Right kidney (tissue), 1 donor: Measurements from ENCODE around the gene RNF213.

ENCODE experiments used
- DNase-seq: peaks from one replicate; pipeline ENCODE4 v3.0.0-alpha.2; 2016

The RNF213 gene

GRCh38 chr17:80349751-80350150 is 89.1 kb downstream of the RNF213 start:
- DNase-seq = no peak

DNA sequence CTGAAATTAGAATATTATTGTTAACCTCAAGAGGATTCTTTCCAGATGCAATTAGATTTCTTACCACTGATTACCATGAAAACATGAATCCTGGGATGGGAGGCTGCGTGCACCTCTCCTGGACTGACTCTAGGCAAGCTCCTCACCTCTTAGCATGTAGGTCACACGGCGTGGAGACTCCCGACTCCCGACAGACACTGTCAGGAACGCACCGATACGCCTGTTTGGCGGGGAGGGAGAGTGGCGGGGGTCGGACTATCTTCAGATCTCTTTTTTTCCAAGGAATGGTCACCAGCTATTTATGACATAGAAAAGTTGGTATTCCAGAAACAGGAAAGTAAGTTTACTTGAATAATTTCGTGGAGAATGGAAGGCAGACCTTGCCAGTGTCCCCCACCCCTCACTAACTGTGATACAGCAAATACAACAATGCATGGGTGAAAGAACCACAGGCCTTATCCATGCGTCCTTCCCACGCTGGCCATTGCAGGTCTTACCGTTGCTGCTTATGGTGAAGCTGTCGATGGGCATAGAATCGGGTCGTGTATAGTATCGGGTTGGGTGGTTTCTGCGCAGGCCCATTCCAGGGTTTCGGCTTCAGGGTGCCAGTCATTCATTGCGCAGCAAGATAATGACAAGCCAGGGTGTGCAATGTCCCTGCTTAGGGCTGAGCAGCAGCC is 91.7 kb downstream of the RNF213 start:
- no peak for DNase-seq

DNA sequence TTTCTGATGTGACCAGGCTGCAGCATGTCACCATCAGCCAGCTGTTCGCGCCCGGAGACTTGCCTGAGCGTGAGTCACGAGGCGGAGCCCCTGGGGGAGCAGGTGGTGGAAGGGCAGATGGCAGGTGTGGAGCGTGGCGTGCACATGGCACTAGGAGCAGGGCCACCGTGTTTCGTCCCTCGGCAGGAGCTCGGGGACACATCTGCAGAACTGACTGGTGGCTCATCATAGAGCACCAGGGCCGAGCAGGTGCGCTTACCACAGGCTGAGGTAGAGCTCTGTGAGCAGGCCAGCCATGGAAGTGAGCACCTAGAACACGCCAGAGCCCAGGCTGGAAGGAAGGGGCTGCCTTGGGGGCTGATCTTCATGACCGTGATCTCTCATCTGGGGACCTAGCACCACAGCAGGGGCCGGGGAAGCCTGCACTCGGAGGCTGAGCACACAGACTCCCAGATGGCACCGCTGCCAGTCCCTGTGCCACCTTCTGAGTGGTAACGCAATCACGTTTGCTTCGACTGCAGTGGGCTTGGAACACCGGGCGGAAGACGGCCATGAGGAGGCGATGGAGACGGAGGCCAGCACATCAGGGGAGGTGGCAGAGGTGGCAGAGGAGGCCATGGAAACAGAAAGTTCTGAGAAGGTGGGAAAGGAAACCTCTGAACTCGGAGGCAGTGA is 92.5 kb downstream of the RNF213 start:
- DNase-seq = no peak

DNA sequence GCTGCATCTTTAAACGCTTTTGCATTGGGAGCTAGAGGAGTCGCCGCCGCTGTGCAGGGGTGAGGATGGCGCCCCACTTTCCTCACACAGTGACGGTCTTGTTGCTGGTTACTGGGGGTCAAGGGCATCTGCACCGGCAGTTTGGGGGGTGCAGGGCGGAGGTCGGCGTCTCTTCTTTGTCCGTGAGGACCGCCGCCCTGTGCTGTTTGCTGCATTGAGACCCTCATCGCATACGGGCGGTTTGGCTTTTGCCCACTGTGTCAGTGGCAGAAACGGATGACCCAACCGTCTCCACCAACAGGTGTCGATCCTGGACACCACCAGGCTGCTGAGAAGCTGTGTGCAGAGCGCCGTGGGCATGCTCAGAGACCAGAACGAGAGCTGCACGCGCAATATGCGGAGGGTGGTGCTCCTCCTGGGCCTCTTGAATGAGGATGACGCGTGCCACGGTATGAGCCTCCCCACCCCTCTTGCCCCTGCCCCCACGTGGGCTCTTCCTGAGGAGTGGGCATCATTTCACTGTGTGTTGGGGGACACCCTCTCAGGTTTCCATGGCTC is 93.1 kb downstream of the RNF213 start:
- DNase-seq = no peak

DNA sequence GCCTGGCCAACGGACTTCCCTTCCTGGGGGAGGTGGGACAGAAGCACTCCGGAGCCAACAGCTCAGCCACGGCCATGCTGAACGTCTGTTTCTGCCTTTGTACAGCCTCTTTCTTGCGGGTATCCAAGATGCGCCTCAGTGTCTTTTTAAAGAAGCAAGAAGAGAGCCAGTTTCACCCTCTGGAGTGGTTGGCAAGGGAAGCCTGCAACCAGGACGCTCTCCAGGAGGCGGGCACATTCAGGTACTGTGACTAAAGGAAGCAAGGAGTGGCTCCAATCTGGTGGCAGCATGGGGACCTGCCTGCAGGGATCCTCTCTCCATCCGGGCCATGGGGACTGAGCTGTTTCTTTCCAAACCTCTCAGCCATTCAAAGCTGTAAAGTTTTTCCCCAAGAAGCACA is 93.7 kb downstream of the RNF213 start:
- DNase-seq = no peak

- DNase-seq = no peak
Measured at GRCh38 chr17:80356231-80356856, 95.7 kb downstream of the RNF213 start.

DNA sequence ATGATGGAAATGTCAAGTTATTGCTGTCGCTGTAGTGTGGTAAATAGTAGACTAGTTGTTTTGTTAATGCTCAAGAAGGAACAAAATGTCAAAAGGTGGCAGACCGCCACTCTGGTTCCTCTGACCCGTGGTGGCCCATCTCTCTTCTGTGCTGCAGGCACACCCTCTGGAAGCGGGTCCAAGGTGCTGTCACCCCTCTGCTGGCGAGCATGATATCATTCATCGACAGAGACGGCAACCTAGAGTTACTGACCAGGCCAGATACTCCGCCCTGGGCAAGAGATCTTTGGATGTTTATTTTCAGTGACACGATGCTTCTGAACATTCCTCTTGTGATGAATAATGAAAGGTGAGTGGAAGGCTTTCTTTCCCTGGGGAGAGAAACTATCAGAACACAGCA is 97.5 kb downstream of the RNF213 start:
- DNase-seq = no peak

DNA sequence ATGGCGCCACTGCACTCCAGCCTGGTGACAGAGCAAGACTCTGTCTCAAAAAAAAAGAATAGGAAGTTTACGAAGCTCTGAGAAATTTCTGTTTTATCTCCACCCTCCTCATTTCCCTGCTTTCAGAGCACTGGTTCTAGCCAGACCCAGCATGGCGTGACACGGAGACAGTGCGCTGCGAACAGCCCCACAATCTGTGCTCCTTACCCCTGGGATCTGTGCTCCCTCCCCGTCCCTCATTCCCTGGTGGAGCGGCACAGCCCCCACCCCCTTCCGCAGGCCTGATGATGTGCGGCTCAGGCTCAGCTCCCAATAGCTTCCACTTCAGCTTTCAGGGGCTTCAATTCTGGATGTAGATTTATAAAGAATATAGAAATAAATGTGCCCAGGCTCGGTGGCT is 98.2 kb downstream of the RNF213 start:
- no peak for DNase-seq

DNA sequence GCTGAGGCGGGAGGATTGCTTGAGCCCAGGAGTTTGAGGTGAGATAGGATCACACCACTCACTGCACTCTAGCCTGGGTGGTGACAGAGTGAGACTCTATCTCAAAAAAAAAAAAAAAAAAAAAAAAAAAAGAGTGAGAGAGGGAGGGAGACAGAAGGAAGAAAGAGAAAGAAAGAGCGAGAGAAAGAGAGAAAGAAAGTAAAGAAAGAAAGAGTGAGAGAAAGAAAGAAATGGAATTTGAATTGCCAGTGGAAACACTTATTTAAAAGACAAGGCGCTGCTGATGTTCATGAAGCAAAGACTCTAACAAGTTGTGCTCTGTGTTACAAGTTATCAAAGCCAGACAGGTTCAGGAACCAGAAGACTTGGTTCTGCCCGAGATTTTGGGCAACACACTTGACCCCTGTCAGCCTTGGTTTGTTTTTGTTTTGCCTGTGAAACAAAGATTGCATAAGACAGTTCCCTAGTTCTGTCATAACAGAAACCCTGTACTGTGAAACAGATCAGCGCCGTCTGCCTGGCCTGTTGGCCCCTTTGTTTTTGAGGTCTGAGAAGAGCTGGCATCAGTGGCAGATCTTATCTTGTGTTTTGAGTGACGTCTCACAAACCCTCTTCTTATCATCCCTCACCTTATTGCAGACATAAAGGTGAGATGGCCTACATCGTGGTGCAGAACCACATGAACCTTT is 98.9 kb downstream of the RNF213 start:
- DNase-seq = no peak

- DNase-seq = no peak
Measured at GRCh38 chr17:80360396-80360795, 99.7 kb downstream of the RNF213 start.

DNA sequence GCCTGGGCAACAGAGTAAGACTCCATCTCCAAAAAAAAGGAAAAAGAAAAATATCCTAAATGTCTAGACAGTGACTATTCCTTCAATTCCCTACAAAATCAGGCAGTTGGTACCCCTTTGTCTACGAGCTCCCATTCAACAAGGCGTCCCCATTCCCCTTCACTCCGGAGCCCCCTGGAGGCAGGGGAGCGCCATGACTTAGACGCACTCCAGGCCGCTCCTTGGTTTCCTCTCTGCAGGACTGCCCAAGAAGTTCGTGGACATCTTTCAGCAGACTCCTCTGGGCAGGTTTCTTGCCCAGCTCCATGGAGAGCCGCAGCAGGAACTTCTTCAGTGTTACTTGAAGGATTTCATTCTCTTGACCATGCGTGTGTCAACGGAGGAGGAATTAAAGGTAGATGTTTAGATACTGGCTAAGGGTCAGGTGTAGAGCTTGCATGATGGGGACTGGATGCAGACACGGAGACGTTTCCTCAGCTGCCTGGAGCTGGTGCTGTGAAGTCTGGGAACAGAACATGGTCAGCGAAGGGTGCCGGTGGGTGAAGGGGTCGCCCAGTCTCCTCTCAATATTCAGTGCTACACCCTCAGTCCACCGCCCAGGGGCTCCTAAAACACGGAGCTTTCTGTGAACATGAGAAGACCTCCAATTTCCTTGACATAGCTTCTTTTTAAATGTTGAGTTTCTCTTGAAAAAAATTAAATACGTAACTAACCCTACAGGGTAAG is 101.0 kb downstream of the RNF213 start:
- no peak for DNase-seq

DNA sequence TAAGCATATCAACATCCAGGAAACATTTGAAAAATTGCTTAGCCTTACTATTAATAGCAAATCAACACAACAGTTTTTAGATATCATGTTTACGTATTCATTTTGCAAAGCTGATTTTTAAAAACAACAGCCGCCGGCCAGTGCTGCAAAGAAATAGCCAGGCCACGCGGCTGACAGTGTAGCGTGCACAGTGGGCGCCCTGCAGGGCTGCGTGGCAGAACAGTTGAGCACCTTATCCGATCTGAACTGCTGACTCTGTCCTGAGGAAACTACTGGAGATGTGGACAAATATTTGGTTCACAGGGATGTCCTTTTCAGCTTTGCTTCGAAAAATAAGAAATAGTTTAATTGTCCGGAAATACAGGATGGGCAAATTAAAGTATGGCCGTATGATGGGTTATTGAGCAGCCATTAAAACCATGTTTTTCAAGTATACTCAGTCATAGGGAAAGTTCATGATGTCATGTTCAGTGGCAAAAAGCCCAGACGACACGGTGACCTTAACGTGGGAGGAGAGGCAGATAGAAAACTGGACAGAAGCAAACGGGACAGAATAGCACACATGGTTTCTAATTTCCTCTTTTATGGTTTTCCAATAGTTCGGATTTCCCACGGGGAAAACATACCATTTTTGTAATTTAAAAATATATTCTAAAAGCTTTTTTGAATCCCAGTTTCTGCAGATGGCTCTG is 101.9 kb downstream of the RNF213 start:
- DNase-seq = no peak

- no peak for DNase-seq
Measured at GRCh38 chr17:80363120-80363515, 102.5 kb downstream of the RNF213 start.

GRCh38 chr17:80363518-80364090 is 103.0 kb downstream of the RNF213 start:
- no peak for DNase-seq

DNA sequence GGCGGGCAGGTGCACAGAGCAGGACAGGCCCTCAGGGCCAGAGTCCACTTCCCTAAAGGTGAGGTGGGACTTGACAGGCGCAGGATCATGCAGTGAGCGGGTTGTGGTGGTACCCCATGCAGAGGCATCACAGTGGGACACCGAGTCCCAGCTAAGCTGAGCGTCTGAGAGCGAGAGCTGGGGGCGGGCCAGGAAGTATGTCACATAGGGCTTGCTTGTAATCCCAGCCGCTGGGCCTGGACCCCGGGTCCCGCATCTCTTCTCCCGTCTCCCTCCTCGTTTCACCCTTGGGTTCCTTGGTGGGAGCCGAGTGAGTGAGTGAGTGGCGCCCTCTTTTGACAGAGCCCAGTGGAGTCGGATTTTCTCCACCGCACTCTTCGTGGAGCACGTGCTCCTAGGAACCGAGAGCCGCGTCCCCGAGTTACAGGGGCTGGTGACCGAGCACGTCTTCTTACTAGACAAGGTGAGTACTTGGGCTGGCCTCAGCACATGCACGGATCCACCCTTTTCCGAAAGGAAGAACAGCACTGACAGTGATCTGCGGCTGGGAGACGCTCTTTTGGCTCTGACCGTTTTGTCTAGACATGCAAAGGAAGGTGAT is 103.5 kb downstream of the RNF213 start:
- no peak for DNase-seq

GRCh38 chr17:80365001-80365965 is 104.6 kb downstream of the RNF213 start:
- no peak for DNase-seq

DNA sequence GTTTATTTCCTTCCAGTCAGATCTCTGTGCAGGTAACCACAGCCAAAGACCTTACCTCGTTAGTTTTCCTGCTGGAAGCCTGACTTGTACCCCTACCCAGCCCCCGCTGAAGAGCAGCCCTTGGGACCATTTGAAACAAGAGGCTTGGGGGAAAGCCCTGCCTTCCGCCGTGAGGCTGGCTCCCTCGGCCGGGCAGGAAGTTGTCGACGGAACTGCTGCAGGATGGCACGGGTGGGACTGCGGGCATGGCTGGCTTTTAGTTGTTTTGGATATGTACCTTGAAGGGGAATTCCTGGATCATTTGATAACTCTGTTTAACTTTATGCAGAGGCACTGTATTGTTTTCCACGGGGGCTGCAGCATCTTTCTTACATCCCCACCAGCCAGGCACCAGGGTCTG is 105.3 kb downstream of the RNF213 start:
- no peak for DNase-seq

DNA sequence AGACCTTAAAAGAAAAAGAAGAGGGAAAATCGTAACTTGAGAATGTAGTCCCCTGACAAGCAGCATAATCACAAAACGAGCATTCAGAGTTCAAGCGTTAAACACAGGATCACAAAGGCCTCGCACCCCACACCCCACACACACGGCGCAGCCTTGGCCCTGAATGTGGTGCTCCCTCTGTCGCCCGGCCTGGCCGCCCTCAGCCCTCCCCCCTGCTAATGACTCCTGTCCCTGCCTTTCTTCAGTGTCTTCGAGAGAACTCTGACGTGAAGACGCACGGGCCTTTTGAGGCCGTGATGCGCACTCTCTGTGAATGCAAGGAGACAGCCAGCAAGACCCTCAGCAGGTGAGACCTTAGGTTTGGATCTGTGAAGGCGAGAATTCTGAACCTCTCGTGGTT is 106.9 kb downstream of the RNF213 start:
- DNase-seq = no peak

DNA sequence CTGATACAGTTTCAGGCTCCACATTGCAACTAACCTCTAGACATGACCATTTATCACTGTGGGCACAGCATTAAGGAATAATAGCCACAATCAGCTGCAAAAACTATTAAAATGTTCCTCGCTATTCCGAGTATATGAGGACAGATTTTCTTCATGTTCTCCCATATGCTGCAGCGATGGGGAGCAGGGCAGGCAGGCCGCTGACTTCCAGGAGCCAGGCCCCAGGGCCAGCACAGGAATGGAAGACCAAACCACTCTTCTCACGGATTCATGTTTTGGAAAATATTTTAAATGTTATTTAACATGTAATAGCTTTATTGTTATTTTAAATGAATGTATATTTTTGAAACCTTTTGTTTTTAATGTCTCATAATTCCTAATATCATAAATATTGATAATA is 110.5 kb downstream of the RNF213 start:
- no peak for DNase-seq

- DNase-seq = no peak
Measured at GRCh38 chr17:80372456-80372855, 111.8 kb downstream of the RNF213 start.
